GM18505 (cell line): ENCODE data around the gene CGAS.
"Not testable (repeated sequence)": the region's sequence is repeated elsewhere in the genome, so short reads cannot be mapped to it uniquely, and the experiment has no call there.

ENCODE experiments used
- ATAC-seq: cut with Tn5 transposase; IDR thresholded peaks from one replicate; pipeline ENCODE4 v1.9.1; 2021; ENCODE audit not compliant: unreplicated experiment
- POLR2A ChIP-seq: IDR thresholded peaks from 4 replicates; pipeline ENCODE4 v1.6.1; 2011; ENCODE audit warnings: borderline replicate concordance; ENCODE audit not compliant: insufficient read depth, insufficient read length; ENCODE audit errors: extremely low read depth

CGAS gene

DNA sequence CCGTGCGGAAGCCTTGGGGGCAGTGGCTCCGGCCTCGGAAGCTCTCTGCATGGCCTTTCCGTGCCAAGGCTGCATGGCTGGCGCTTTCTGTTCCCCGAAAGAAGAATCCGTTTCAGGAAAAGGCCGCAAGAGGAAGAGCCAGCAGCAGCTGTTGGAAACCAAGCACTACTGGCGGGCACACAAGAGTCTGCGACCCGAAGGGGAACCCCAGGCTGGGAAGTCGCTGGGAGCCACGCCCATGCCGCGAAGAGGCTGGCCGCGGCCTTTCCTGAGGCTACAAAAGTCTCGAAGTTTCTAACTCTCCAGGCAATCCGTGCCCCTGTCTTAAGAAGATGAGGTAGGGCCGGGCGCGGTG lies at the start of gene CGAS:
CGAS (minus strand) TSS at position 191 of the 355 bp plus-strand sequence; CDS start at position 75, 116 bp downstream.
- TF ChIP-seq POLR2A, result peak; percentile 70
- ATAC-seq, result peak; percentile 66

DNA sequence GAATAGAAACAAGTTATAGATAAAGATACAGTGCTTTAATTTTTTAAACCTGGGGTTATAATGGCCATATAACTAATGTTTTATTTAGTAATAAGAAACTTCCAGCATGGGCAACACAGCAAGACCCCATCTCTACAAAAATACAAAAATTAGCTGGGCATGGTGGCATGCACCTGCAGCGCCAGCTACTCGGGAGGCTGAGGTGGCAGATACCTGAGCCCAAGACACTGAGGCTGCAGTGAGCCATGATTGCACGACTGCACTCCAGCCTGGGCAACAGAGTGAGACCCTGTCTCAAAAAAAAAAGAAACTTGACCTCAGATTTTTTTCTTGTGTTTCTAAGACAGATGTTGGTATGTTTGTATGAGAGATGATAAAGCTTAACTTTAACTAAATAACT lies 45.8 kb upstream of the CGAS start:
- ATAC-seq, result no peak
- TF ChIP-seq POLR2A, result no peak

- no peak for TF ChIP-seq POLR2A
Observed at GRCh38 chr6:73491377-73491776, 39.3 kb upstream of the CGAS start.

GRCh38 chr6:73487473-73487872 lies 35.4 kb upstream of the CGAS start:
- ATAC-seq, result no peak
- no peak for TF ChIP-seq POLR2A

More at GRCh38 chr6:73491377-73491776, 39.3 kb upstream of the CGAS start:
- ATAC-seq, result no peak

- no peak for ATAC-seq
- no peak for TF ChIP-seq POLR2A
Observed at GRCh38 chr6:73484438-73484837, 32.3 kb upstream of the CGAS start.

- ATAC-seq, result no peak
- no peak for TF ChIP-seq POLR2A
Observed at GRCh38 chr6:73481969-73482368, 29.9 kb upstream of the CGAS start.

- TF ChIP-seq POLR2A, result no peak
- ATAC-seq, result no peak
Observed at GRCh38 chr6:73477407-73477806, 25.3 kb upstream of the CGAS start.

- TF ChIP-seq POLR2A, result no peak
- ATAC-seq, result no peak
Observed at GRCh38 chr6:73476723-73477122, 24.6 kb upstream of the CGAS start.

- TF ChIP-seq POLR2A, result no peak
- ATAC-seq, result peak; percentile 95
Observed at GRCh38 chr6:73471686-73472290, 19.7 kb upstream of the CGAS start.

DNA sequence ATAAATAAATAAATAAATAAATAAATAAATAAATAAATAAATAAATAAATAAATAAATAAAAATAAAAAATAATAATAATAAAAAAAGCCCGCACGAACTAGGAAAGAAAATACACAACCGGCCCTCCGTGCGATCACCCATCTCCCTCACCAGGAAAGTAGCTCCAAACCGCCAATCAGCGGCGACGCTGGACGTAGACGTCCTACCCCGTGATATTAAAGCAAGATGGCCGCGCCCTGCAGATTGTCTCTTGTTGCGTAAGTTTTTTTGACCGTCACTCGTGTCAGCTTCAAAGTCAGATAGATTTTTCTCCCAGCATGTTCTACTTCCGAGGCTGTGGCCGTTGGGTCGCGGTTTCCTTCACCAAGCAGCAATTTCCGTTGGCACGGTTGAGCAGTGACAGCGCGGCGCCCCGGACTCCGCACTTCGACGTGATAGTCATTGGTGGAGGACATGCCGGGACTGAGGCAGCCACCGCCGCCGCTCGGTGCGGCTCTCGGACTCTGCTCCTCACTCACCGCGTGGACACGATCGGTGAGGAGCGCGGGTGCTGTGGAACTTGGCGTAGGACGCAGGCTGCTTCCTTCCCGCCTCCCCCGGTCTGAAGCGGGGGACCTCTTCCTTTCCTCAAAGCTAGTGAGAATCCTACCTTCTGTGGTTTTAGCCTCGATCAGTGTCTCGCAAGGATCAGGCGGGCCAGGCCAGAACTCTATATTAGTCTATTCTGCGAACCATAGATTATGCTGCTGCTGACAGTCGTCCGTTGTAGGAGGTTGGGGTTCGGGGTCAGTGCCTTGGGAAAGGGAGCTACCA lies 9.6 kb upstream of the CGAS start, which contains the start of gene MTO1:
MTO1 (plus strand) TSS at position 201 of the 814 bp plus-strand sequence; CDS start at position 319, 118 bp downstream.
- ATAC-seq, result peak; percentile 95
- TF ChIP-seq POLR2A, result peak; percentile 82

DNA sequence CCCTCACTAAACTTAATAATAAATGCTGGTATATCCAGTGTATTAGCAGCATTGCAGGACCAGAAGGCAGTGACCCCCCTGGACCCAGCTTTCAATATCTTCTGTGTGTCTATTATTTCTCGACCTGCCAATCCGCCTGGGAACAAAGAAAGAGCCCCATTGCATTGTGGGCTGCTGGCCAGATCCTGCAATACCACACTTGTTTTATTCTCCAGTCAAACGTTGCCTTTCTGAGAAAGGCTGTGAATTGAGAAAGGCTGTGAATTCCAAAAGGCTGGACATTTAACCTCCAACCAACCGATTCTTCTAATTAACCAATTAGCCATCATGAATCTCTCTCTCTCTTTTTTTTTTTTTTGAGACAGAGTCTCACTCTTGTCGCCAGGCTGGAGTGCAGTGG lies 8.0 kb upstream of the CGAS start:
- no peak for TF ChIP-seq POLR2A
- no peak for ATAC-seq

DNA sequence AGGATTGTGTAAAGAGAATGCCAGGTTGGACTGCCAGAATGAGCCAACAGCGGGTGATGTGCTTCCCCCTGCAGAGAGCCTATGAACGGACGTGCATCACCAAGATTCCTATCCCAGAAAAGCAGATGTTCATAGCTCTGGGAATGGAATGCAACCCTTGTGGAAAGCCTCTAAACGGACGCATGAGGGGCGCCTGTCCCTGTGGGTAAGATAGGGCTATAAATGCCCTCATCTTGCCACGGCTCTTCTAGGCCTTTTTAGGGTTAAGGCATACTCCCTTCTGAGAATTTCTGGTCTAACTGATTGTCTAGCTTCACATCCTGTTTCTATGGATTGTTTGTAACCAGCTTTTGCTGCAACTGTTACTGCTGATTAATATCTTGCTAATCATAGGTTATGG lies 7.4 kb upstream of the CGAS start:
- ATAC-seq, result not testable (repeated sequence)

DNA sequence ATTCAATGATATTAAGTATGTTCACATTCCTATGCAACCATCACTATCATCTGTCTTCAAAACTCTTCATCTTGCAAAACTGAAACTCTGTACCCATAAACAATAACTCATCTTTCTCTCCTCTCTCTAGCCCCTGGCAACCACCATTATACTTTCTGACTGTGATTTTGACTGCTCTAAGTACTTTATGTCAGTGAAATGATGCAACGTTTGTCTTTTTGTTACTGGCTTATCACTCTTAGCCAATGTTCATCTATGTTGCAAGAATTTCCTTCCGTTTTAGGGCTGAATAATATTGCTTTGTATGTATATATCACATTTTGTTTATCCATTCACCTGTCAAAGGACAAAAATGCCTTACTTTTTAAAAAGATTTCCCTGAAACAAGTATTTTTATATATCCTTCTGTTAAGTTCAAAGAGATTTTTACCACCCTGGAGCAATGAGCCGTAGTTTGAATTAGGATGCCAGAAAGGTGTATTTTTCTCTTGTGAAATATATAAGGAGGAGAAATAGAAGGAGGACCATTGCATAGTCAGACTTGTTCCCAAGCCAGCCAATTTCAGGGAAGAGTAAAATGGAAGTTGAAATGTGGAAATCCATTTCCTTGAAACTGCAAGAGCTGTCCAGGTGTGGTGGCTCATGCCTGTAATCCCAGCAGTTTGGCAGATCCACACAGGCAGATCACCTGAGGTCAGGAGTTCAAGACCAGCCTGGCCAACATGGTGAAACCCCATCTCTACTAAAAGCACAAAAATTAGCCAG lies 4.0 kb upstream of the CGAS start:
- ATAC-seq, result no peak
- TF ChIP-seq POLR2A, result no peak
